Liver (tissue), 9 donors: ENCODE results near the gene SLC38A2. TPM values are rescaled to one million over a fixed set of nuclear protein-coding genes. Genes with fewer than 3 reads are reported as not detected.
"Not testable (repeated sequence)": the region's sequence is repeated elsewhere in the genome, so short reads cannot be mapped to it uniquely, and the experiment has no call there.

Source experiments
- DNase-seq: peaks from one replicate; pipeline ENCODE4 v3.0.0-alpha.2; 2017; ENCODE audit warnings: low spot score
- H3K27ac ChIP-seq, 2 donors: one replicate each; pipeline ENCODE4 v1.7.0; 2013; ENCODE audit warnings: inconsistent platforms in 2 of 2, low read length in 2 of 2, control low read depth in 1 of 2, low read depth in 1 of 2, mild to moderate bottlenecking in 1 of 2
- H3K27me3 ChIP-seq, 4 donors: one replicate each; pipeline versions ENCODE4 v1.6.1 to v1.7.0; 2013; ENCODE audit warnings: low read length in 3 of 4, inconsistent platforms in 1 of 4, mild to moderate bottlenecking in 1 of 4, moderate library complexity in 1 of 4; ENCODE audit not compliant: control insufficient read depth in 4 of 4, insufficient read depth in 4 of 4
- H3K36me3 ChIP-seq, 4 donors: one replicate each; pipeline versions ENCODE4 v1.6.1 to v1.7.0; 2013; ENCODE audit warnings: low read length in 3 of 4, mild to moderate bottlenecking in 3 of 4, low read depth in 1 of 4, moderate library complexity in 1 of 4; ENCODE audit not compliant: control insufficient read depth in 4 of 4, insufficient read depth in 3 of 4
- H3K4me1 ChIP-seq, 4 donors: one replicate each; pipeline versions ENCODE4 v1.6.1 to v1.7.0; 2013; ENCODE audit warnings: low read length in 3 of 4, mild to moderate bottlenecking in 3 of 4, moderate library complexity in 1 of 4; ENCODE audit not compliant: control insufficient read depth in 4 of 4, insufficient read depth in 4 of 4
- H3K4me3 ChIP-seq, 3 donors: one replicate each; pipeline versions ENCODE4 v1.6.1 to v1.7.0; 2013; ENCODE audit warnings: low read length in 3 of 3, control low read depth in 1 of 3, low read depth in 1 of 3, mild to moderate bottlenecking in 1 of 3
- H3K9ac ChIP-seq, 2 donors: one replicate each; pipeline ENCODE4 v1.7.0; 2013; ENCODE audit warnings: low read length in 2 of 2, mild to moderate bottlenecking in 2 of 2, moderate library complexity in 2 of 2, control low read depth in 1 of 2, low read depth in 1 of 2
- H3K9me3 ChIP-seq, 4 donors: one replicate each; pipeline versions ENCODE4 v1.6.1 to v1.7.0; 2013; ENCODE audit warnings: low read length in 3 of 4; ENCODE audit not compliant: control insufficient read depth in 4 of 4
- CTCF ChIP-seq: fragments of 150-350 bp; IDR thresholded peaks from 2 replicates; pipeline ENCODE4 v1.5.1; 2017; ENCODE audit warnings: improper control_type of control experiment, low read depth, low read length; ENCODE audit not compliant: missing input control
- EGR1 ChIP-seq, 2 donors: IDR thresholded peaks; 2 replicates each; pipeline ENCODE4 v1.6.1; 2016 to 2018; ENCODE audit warnings: antibody characterized with exemption in 2 of 2, low read depth in 2 of 2
- FOXA1 ChIP-seq: IDR thresholded peaks from 2 replicates; pipeline ENCODE4 v1.6.1; 2016; ENCODE audit warnings: antibody characterized with exemption
- FOXA2 ChIP-seq: IDR thresholded peaks from 2 replicates; pipeline ENCODE4 v1.6.1; 2016; ENCODE audit warnings: antibody characterized with exemption
- GABPA ChIP-seq, 2 donors: IDR thresholded peaks in 1 of 2; conservative IDR thresholded peaks in 1 of 2; 2 replicates each; pipeline ENCODE4 v1.6.1; 2016; ENCODE audit warnings: antibody characterized with exemption in 2 of 2, mild to moderate bottlenecking in 1 of 2, moderate library complexity in 1 of 2
- HNF4A ChIP-seq, 2 donors: conservative IDR thresholded peaks; 2 replicates each; pipeline ENCODE4 v1.6.1; 2016; ENCODE audit warnings: antibody characterized with exemption in 2 of 2, mild to moderate bottlenecking in 2 of 2
- JUND ChIP-seq, 2 donors: IDR thresholded peaks; 2 replicates each; pipeline ENCODE4 v1.6.1; 2016; ENCODE audit warnings: antibody characterized with exemption in 2 of 2
- MAX ChIP-seq: IDR thresholded peaks from 2 replicates; pipeline ENCODE4 v1.6.1; 2016; ENCODE audit warnings: antibody characterized with exemption
- NR2F2 ChIP-seq: IDR thresholded peaks from 2 replicates; pipeline ENCODE4 v1.6.1; 2016; ENCODE audit warnings: antibody characterized with exemption
- RAD21 ChIP-seq, 2 donors: IDR thresholded peaks; 2 replicates each; pipeline ENCODE4 v1.6.1; 2016; ENCODE audit warnings: antibody characterized with exemption in 2 of 2, mild to moderate bottlenecking in 2 of 2
- REST ChIP-seq: IDR thresholded peaks from 2 replicates; pipeline ENCODE4 v1.6.1; 2016; ENCODE audit warnings: antibody characterized with exemption, mild to moderate bottlenecking
- RXRA ChIP-seq, 2 donors: IDR thresholded peaks; 2 replicates each; pipeline ENCODE4 v1.6.1; 2017 to 2018; ENCODE audit warnings: antibody characterized with exemption in 2 of 2, mild to moderate bottlenecking in 1 of 2
- SP1 ChIP-seq: IDR thresholded peaks from 2 replicates; pipeline ENCODE4 v1.6.1; 2018; ENCODE audit warnings: antibody characterized with exemption, mild to moderate bottlenecking
- TAF1 ChIP-seq: conservative IDR thresholded peaks from 2 replicates; pipeline ENCODE4 v1.6.1; 2016; ENCODE audit warnings: antibody characterized with exemption, mild to moderate bottlenecking
- YY1 ChIP-seq: IDR thresholded peaks from 2 replicates; pipeline ENCODE4 v1.6.1; 2016; ENCODE audit warnings: antibody characterized with exemption, mild to moderate bottlenecking
- WGBS: extraction: QIAGEN DNeasy Blood & Tissue Kit; methylation state at CpG from one replicate; pipeline ENCODE4 v1.1.7; 2013; 5-methylcytosine and 5-hydroxymethylcytosine counted together
- polyA plus RNA-seq, 2 donors: library from polyadenylated mRNA; stranded (reverse) in 1 of 2; unstranded in 1 of 2; fragments of 200-250 nt in 1 of 2; fragments of >200 nt in 1 of 2; fragmentation: Nextera tagmentation in 1 of 2; extraction: Ambion mirVana in 1 of 2; gene quantifications; one replicate each; pipeline versions ENCODE4 v1.2.1 to v1.2.3, GENCODE V29; 2013 to 2015
- total RNA-seq, 2 donors: library from RNA; depleted of rRNA; stranded (reverse); fragments of >200 nt; gene quantifications; one replicate each; pipeline ENCODE4 v1.2.3, GENCODE V29; 2014
- TF ChIP-seq, protein P1 (sequence below): IDR thresholded peaks from 2 replicates; pipeline ENCODE4 v1.6.1; 2016; ENCODE audit warnings: antibody characterized with exemption
- donor health status: healthy.
- donor health status: healthy.
- donor health status: healthy.
- donor health status: healthy.
- donor health status: healthy.

SLC38A2 gene
- total and polyA plus RNA-seq, 4 donors, result 50.6 to 472 (median 97.4) TPM

DNA sequence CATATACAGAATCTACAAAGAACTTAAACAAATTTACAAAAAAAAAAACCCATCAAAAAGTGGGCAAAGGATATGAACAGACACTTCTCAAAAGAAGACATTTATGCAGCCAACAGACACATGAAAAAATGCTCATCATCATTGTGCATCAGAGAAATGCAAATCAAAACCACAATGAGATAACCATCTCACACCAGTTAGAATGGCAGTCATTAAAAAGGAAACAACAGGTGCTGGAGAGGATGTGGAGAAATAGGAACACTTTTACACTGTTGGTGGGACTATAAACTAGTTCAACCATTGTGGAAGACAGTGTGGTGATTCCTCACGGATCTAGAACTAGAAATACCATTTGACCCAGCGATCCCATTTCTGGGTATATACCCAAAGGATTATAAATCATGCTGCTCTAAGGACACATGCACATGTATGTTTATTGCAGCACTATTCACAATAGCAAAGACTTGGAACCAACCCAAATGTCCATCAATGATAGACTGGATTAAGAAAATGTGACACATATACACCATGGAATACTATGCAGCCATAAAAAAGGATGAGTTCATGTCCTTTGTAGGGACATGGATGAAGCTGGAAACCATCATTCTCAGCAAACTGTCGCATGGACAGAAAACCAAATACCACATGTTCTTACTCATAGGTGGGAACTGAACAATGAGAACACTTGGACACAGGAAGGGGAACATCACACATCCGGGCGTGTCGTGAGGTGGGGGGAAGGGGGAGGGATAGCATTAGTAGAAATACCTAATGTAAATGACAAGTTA, 27.1 kb upstream of the SLC38A2 start:
- not testable (repeated sequence) for H3K9ac ChIP-seq, H3K27me3 ChIP-seq, DNase-seq, H3K4me3 ChIP-seq, H3K4me1 ChIP-seq, H3K36me3 ChIP-seq, H3K9me3 ChIP-seq, H3K27ac ChIP-seq
- 96% methylated on average over 6 of the region's 6 CpGs for WGBS

DNA sequence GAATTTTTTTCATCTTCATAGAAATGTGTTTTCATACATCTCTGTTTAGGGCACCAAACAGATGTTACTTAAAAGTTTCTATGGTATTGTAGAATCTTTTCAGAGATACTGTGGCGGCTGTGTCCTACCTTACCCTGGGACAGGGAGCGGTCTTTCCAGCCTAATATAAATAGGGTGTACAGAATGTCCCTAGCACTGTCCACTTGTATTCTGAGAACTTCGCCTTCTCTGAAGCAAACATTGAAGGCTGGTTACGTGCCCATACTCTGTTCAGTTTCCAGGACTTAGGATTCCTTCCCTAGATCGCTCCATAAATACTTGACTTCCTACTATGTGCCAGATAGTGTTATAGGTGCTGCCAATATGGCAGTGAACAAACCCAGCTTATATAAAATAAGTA, 24.3 kb upstream of the SLC38A2 start:
- WGBS, result over 99% methylated on average over 5 of the region's 5 CpGs
- TF ChIP-seq FOXA1 (no peak), MAX (no peak), TAF1 (no peak), FOXA2 (no peak), RAD21 (IDR thresholded peaks at IDR 0.05) (no peak), RXRA (IDR thresholded peaks at IDR 0.05) (no peak), JUND (IDR thresholded peaks at IDR 0.05) (no peak), HNF4A (conservative IDR thresholded peaks at IDR 0.05) (no peak), CTCF (no peak), NR2F2 (no peak), GABPA (IDR thresholded peaks at IDR 0.05 in 1 of 2, conservative IDR thresholded peaks at IDR 0.05 in 1 of 2) (no peak), EGR1 (IDR thresholded peaks at IDR 0.05; ENCODE audit: low read depth in 2 of 2) (no peak), SP1 (no peak), REST (no peak), YY1 (no peak)
- TF ChIP-seq, protein P1, sequence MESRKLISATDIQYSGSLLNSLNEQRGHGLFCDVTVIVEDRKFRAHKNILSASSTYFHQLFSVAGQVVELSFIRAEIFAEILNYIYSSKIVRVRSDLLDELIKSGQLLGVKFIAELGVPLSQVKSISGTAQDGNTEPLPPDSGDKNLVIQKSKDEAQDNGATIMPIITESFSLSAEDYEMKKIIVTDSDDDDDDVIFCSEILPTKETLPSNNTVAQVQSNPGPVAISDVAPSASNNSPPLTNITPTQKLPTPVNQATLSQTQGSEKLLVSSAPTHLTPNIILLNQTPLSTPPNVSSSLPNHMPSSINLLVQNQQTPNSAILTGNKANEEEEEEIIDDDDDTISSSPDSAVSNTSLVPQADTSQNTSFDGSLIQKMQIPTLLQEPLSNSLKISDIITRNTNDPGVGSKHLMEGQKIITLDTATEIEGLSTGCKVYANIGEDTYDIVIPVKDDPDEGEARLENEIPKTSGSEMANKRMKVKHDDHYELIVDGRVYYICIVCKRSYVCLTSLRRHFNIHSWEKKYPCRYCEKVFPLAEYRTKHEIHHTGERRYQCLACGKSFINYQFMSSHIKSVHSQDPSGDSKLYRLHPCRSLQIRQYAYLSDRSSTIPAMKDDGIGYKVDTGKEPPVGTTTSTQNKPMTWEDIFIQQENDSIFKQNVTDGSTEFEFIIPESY, result no peak
- Histone ChIP-seq H3K27ac (no peak overlapping the region), H3K4me1 (no peaks in the 10 kb centered on the region), H3K9ac (no peak overlapping the region), H3K4me3 (no peak overlapping the region), H3K9me3 (no peaks in the 10 kb centered on the region), H3K27me3 (no peaks in the 10 kb centered on the region), H3K36me3 (peaks cover 0 to 4% (median 0%) of the 10 kb centered on the region in 4 donors)
- no peak for DNase-seq
